ENCODE results near the gene MED27.

Gene MED27

GRCh38 chr9:131885144-131885609, 194.5 kb downstream of the MED27 start:
- ATAC-seq (ENCODE audit: low read depth) (no peak), DNase-seq (ENCODE audit: low spot score) (no peak)
- Histone ChIP-seq H3K4me3 (ENCODE audit: severe bottlenecking) (no peak overlapping the region), H3K4me1 (ENCODE audit: insufficient read depth, poor library complexity, severe bottlenecking) (no peaks in the 10 kb centered on the region), H3K27ac (ENCODE audit: poor library complexity, severe bottlenecking) (no peak overlapping the region), H3K36me3 (ENCODE audit: low read depth) (no peaks in the 10 kb centered on the region), H3K27me3 (ENCODE audit: insufficient read depth, poor library complexity, severe bottlenecking) (no peaks in the 10 kb centered on the region), H3K9me3 (ENCODE audit: severe bottlenecking) (no peaks in the 10 kb centered on the region)
- TF ChIP-seq CTCF (IDR thresholded peaks at IDR 0.05; ENCODE audit: poor library complexity, severe bottlenecking), result no peak

GRCh38 chr9:131884222-131884621, 195.4 kb downstream of the MED27 start:
- no peaks in the 10 kb centered on the region for H3K36me3 ChIP-seq (ENCODE audit: low read depth)
- ATAC-seq (ENCODE audit: low read depth) (no peak), DNase-seq (ENCODE audit: low spot score) (no peak)
- H3K4me1 ChIP-seq (ENCODE audit: insufficient read depth, poor library complexity, severe bottlenecking), result no peaks in the 10 kb centered on the region
- no peak for TF ChIP-seq CTCF (IDR thresholded peaks at IDR 0.05; ENCODE audit: poor library complexity, severe bottlenecking)
- H3K9me3 ChIP-seq (ENCODE audit: severe bottlenecking), result no peaks in the 10 kb centered on the region
- H3K4me3 ChIP-seq (ENCODE audit: severe bottlenecking), result no peak overlapping the region
- no peak overlapping the region for H3K27ac ChIP-seq (ENCODE audit: poor library complexity, severe bottlenecking)
- H3K27me3 ChIP-seq (ENCODE audit: insufficient read depth, poor library complexity, severe bottlenecking), result no peaks in the 10 kb centered on the region

- H3K4me1 ChIP-seq (ENCODE audit: insufficient read depth, poor library complexity, severe bottlenecking), result no peaks in the 10 kb centered on the region
- no peaks in the 10 kb centered on the region for H3K27me3 ChIP-seq (ENCODE audit: insufficient read depth, poor library complexity, severe bottlenecking)
- ATAC-seq (ENCODE audit: low read depth), result no peak
- H3K36me3 ChIP-seq (ENCODE audit: low read depth), result no peaks in the 10 kb centered on the region
- H3K27ac ChIP-seq (ENCODE audit: poor library complexity, severe bottlenecking), result no peak overlapping the region
- H3K9me3 ChIP-seq (ENCODE audit: severe bottlenecking), result no peaks in the 10 kb centered on the region
- TF ChIP-seq CTCF (IDR thresholded peaks at IDR 0.05; ENCODE audit: poor library complexity, severe bottlenecking), result no peak
- H3K4me3 ChIP-seq (ENCODE audit: severe bottlenecking), result no peak overlapping the region
- no peak for DNase-seq (ENCODE audit: low spot score)
Observed at GRCh38 chr9:131880833-131881583, 198.7 kb downstream of the MED27 start.

- Histone ChIP-seq H3K27me3 (ENCODE audit: insufficient read depth, poor library complexity, severe bottlenecking) (no peaks in the 10 kb centered on the region), H3K27ac (ENCODE audit: poor library complexity, severe bottlenecking) (no peak overlapping the region), H3K4me1 (ENCODE audit: insufficient read depth, poor library complexity, severe bottlenecking) (no peaks in the 10 kb centered on the region), H3K4me3 (ENCODE audit: severe bottlenecking) (no peak overlapping the region), H3K9me3 (ENCODE audit: severe bottlenecking) (no peaks in the 10 kb centered on the region), H3K36me3 (ENCODE audit: low read depth) (no peaks in the 10 kb centered on the region)
- DNase-seq (ENCODE audit: low spot score) (peak; percentile 17), ATAC-seq (ENCODE audit: low read depth) (no peak)
- no peak for TF ChIP-seq CTCF (IDR thresholded peaks at IDR 0.05; ENCODE audit: poor library complexity, severe bottlenecking)
Observed at GRCh38 chr9:131879911-131880290, 199.8 kb downstream of the MED27 start.

Measured in RWPE2 (cell line).